ENCODE data around the gene PTAR1. TPM values are rescaled to one million over a fixed set of nuclear protein-coding genes. Genes with fewer than 3 reads are reported as not detected.
"Not testable (repeated sequence)": the region's sequence is repeated elsewhere in the genome, so short reads cannot be mapped to it uniquely, and the experiment has no call there.

PTAR1 gene
- 20.9 TPM for polyA plus RNA-seq (ENCODE audit: insufficient read length)

GRCh38 chr9:69759421-69760277, at the start of gene PTAR1:
TSS of gene PTAR1 (minus strand) at chr9:69760011. CDS start at chr9:69759938, 73 bp downstream.
- peak; percentile 97 for DNase-seq

- DNase-seq, result no peak
Observed at GRCh38 chr9:69809304-69809863, 49.6 kb upstream of the PTAR1 start.

- DNase-seq, result no peak
Observed at GRCh38 chr9:69806627-69807026, 46.8 kb upstream of the PTAR1 start.

GRCh38 chr9:69805962-69806515, 46.2 kb upstream of the PTAR1 start:
- DNase-seq, result no peak

GRCh38 chr9:69801989-69802388, 42.2 kb upstream of the PTAR1 start:
- DNase-seq, result no peak

GRCh38 chr9:69800027-69800426, 40.2 kb upstream of the PTAR1 start:
- not testable (repeated sequence) for DNase-seq

GRCh38 chr9:69799521-69799920, 39.7 kb upstream of the PTAR1 start:
- DNase-seq, result not testable (repeated sequence)

GRCh38 chr9:69798744-69799143, 38.9 kb upstream of the PTAR1 start:
- no peak for DNase-seq

GRCh38 chr9:69797675-69798074, 37.9 kb upstream of the PTAR1 start:
- no peak for DNase-seq

GRCh38 chr9:69794356-69794755, 34.5 kb upstream of the PTAR1 start:
- no peak for DNase-seq

GRCh38 chr9:69785757-69786156, 25.9 kb upstream of the PTAR1 start:
- DNase-seq, result no peak

- no peak for DNase-seq
Observed at GRCh38 chr9:69773258-69773657, 13.4 kb upstream of the PTAR1 start.

GRCh38 chr9:69771775-69772418, 12.1 kb upstream of the PTAR1 start:
- DNase-seq, result no peak

GRCh38 chr9:69768716-69769115, 8.9 kb upstream of the PTAR1 start:
- no peak for DNase-seq

- no peak for DNase-seq
Observed at GRCh38 chr9:69768101-69768500, 8.3 kb upstream of the PTAR1 start.

- not testable (repeated sequence) for DNase-seq
Observed at GRCh38 chr9:69763862-69764261, 4.1 kb upstream of the PTAR1 start.

- DNase-seq, result no peak
Observed at GRCh38 chr9:69762527-69762926, 2.7 kb upstream of the PTAR1 start.

- no peak for DNase-seq
Observed at GRCh38 chr9:69760278-69760610, 433 bp upstream of the PTAR1 start.

GRCh38 chr9:69759021-69759420, 790 bp downstream of the PTAR1 start:
- DNase-seq, result no peak

- no peak for DNase-seq
Observed at GRCh38 chr9:69757996-69758675, 1.7 kb downstream of the PTAR1 start.

GRCh38 chr9:69755205-69755604, 4.6 kb downstream of the PTAR1 start:
- DNase-seq, result no peak

- DNase-seq, result no peak
Observed at GRCh38 chr9:69753830-69754229, 6.0 kb downstream of the PTAR1 start.

GRCh38 chr9:69750085-69750484, 9.7 kb downstream of the PTAR1 start:
- DNase-seq, result no peak

All from hindlimb muscle (tissue), 1 donor.